GM12878 (cell line): Measurements from ENCODE around the gene PRKG1.

Source experiments
- EED ChIP-seq: sonication (generic); IDR thresholded peaks from 2 replicates; pipeline ENCODE4 v1.6.1; 2016; ENCODE audit warnings: antibody characterized with exemption, low read depth
- EP300 ChIP-seq, 2 experiments: fragments of 150-350 bp in 1 of 2; IDR thresholded peaks; 2 replicates each; pipeline ENCODE4 v1.6.1; 2011 to 2012; ENCODE audit warnings: low read depth in 2 of 2, low read length in 2 of 2, borderline replicate concordance in 1 of 2, improper control_type of control experiment in 1 of 2, inconsistent platforms in 1 of 2; ENCODE audit not compliant: control insufficient read depth in 1 of 2
- EZH2 ChIP-seq: IDR thresholded peaks from 2 replicates; pipeline ENCODE4 v1.6.1; 2012; ENCODE audit warnings: low read depth, mild to moderate bottlenecking, control low read depth, inconsistent platforms, low read length, borderline replicate concordance; ENCODE audit not compliant: control insufficient read depth
- GABPA ChIP-seq: IDR thresholded peaks from 2 replicates; pipeline ENCODE4 v1.6.1; 2014; ENCODE audit warnings: antibody characterized with exemption, low read depth, mild to moderate bottlenecking, inconsistent platforms
- GATAD2B ChIP-seq: fragments of 450-650 bp; conservative IDR thresholded peaks from 2 replicates; pipeline ENCODE4 v1.6.1; 2017; ENCODE audit warnings: low read depth, mild to moderate bottlenecking, moderate library complexity
- NBN ChIP-seq: fragments of 450-650 bp; IDR thresholded peaks from 2 replicates; pipeline ENCODE4 v1.6.1; 2016
- PAX8 ChIP-seq: fragments of 450-650 bp; IDR thresholded peaks from 2 replicates; pipeline ENCODE4 v1.6.1; 2017; ENCODE audit warnings: mild to moderate bottlenecking, moderate library complexity
- POLR2A ChIP-seq: IDR thresholded peaks from 2 replicates; pipeline ENCODE4 v1.6.1; 2011; ENCODE audit warnings: low read depth, mild to moderate bottlenecking, low read length
- RFX5 ChIP-seq: IDR thresholded peaks from 2 replicates; pipeline ENCODE4 v1.6.1; 2011; ENCODE audit warnings: low read depth, low read length, improper control_type of control experiment
- TAF1 ChIP-seq: IDR thresholded peaks from 2 replicates; pipeline ENCODE4 v1.6.1; 2011; ENCODE audit warnings: mild to moderate bottlenecking, low read depth, low read length, borderline replicate concordance
- TF ChIP-seq, protein P1 (sequence below), 3 experiments: IDR thresholded peaks in 2 of 3; conservative IDR thresholded peaks in 1 of 3; 2 replicates each; pipeline ENCODE4 v1.5.1; 2011; ENCODE audit warnings: low read depth in 3 of 3, low read length in 3 of 3, mild to moderate bottlenecking in 3 of 3, control low read depth in 2 of 3, moderate library complexity in 2 of 3, inconsistent platforms in 1 of 3, mixed read lengths in 1 of 3; ENCODE audit not compliant: control insufficient read depth in 2 of 3, insufficient read depth in 1 of 3; ENCODE audit errors: extremely low read depth in 1 of 3
- TF ChIP-seq, protein P2 (sequence below): IDR thresholded peaks from 2 replicates; pipeline ENCODE4 v1.6.1; 2012; ENCODE audit warnings: low read length, inconsistent platforms
- TF ChIP-seq, protein P3 (sequence below): IDR thresholded peaks from 2 replicates; pipeline ENCODE4 v1.6.1; 2011; ENCODE audit warnings: mild to moderate bottlenecking, low read depth, low read length, moderate library complexity; ENCODE audit not compliant: insufficient replicate concordance
- TF ChIP-seq, protein P4 (sequence below): IDR thresholded peaks from 2 replicates; pipeline ENCODE4 v1.6.1; 2011; ENCODE audit warnings: low read depth, mild to moderate bottlenecking, low read length, moderate library complexity, borderline replicate concordance; ENCODE audit errors: extremely low read depth

DNA sequence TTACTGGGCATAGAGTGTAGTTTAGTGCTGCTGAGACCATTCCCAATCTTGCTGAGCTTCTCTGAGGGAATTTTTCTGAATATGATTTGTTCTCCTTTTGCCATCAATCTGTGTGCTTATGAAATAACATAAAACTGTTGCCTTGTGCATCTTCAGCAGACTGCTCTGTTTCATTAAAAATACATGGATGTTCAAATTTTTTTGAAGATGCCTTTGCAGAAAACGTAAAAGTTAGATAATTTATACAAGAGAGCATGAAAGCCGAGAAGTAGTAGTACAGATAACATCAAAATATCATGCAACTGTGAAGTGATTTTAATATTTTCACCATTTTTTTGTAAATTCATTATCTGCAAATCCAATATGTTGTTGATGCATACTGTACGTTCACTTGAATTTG lies 799.8 kb downstream of the PRKG1 start:
- no peak for TF ChIP-seq POLR2A
- TF ChIP-seq, protein P1, sequence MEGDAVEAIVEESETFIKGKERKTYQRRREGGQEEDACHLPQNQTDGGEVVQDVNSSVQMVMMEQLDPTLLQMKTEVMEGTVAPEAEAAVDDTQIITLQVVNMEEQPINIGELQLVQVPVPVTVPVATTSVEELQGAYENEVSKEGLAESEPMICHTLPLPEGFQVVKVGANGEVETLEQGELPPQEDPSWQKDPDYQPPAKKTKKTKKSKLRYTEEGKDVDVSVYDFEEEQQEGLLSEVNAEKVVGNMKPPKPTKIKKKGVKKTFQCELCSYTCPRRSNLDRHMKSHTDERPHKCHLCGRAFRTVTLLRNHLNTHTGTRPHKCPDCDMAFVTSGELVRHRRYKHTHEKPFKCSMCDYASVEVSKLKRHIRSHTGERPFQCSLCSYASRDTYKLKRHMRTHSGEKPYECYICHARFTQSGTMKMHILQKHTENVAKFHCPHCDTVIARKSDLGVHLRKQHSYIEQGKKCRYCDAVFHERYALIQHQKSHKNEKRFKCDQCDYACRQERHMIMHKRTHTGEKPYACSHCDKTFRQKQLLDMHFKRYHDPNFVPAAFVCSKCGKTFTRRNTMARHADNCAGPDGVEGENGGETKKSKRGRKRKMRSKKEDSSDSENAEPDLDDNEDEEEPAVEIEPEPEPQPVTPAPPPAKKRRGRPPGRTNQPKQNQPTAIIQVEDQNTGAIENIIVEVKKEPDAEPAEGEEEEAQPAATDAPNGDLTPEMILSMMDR (IDR thresholded peaks at IDR 0.05 in 2 of 3, conservative IDR thresholded peaks at IDR 0.05 in 1 of 3; ENCODE audit: control insufficient read depth in 2 of 3, extremely low read depth in 1 of 3, insufficient read depth in 1 of 3, low read depth in 3 of 3, low read length in 3 of 3) = no peak
- TF ChIP-seq, protein P2, sequence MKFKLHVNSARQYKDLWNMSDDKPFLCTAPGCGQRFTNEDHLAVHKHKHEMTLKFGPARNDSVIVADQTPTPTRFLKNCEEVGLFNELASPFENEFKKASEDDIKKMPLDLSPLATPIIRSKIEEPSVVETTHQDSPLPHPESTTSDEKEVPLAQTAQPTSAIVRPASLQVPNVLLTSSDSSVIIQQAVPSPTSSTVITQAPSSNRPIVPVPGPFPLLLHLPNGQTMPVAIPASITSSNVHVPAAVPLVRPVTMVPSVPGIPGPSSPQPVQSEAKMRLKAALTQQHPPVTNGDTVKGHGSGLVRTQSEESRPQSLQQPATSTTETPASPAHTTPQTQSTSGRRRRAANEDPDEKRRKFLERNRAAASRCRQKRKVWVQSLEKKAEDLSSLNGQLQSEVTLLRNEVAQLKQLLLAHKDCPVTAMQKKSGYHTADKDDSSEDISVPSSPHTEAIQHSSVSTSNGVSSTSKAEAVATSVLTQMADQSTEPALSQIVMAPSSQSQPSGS = no peak
- TF ChIP-seq, protein P3, sequence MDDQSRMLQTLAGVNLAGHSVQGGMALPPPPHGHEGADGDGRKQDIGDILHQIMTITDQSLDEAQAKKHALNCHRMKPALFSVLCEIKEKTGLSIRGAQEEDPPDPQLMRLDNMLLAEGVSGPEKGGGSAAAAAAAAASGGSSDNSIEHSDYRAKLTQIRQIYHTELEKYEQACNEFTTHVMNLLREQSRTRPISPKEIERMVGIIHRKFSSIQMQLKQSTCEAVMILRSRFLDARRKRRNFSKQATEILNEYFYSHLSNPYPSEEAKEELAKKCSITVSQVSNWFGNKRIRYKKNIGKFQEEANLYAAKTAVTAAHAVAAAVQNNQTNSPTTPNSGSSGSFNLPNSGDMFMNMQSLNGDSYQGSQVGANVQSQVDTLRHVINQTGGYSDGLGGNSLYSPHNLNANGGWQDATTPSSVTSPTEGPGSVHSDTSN = no peak
- no peak for TF ChIP-seq EZH2
- TF ChIP-seq, protein P4, sequence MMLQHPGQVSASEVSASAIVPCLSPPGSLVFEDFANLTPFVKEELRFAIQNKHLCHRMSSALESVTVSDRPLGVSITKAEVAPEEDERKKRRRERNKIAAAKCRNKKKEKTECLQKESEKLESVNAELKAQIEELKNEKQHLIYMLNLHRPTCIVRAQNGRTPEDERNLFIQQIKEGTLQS = no peak
- TF ChIP-seq PAX8 = no peak
- no peak for TF ChIP-seq NBN
- no peak for TF ChIP-seq TAF1
- TF ChIP-seq RFX5 = no peak
- no peak for TF ChIP-seq EP300 (IDR thresholded peaks at IDR 0.05; ENCODE audit: borderline replicate concordance in 1 of 2, control insufficient read depth in 1 of 2, low read depth in 2 of 2, low read length in 2 of 2)
- no peak for TF ChIP-seq EED
- TF ChIP-seq GABPA = no peak
- no peak for TF ChIP-seq GATAD2B
